Smooth muscle cell (in vitro differentiated cells): ENCODE measurements around the gene CTSW. TPM values are rescaled to one million over a fixed set of nuclear protein-coding genes. Genes with fewer than 3 reads are reported as not detected.

Source experiments
- DNase-seq: peaks from one replicate; lab custom pipeline; 2025; ENCODE audit not compliant: unreplicated experiment; lab: John Stamatoyannopoulos, UW
- H2AFZ ChIP-seq: fragments of 200-600 bp; sonication (generic); 2 replicates; pipeline ENCODE4 v1.6.0; 2016; ENCODE audit warnings: antibody characterized with exemption, low read depth, mild to moderate bottlenecking
- H3F3A ChIP-seq: fragments of 200-600 bp; sonication (generic); 2 replicates; pipeline ENCODE4 v1.6.0; 2017; ENCODE audit warnings: antibody characterized with exemption, low read depth
- H3K27ac ChIP-seq: fragments of 200-600 bp; sonication (generic); 2 replicates; pipeline ENCODE4 v1.5.1; 2016; ENCODE audit warnings: low read depth, mild to moderate bottlenecking
- H3K27me3 ChIP-seq: fragments of 200-600 bp; sonication (generic); 2 replicates; pipeline ENCODE4 v1.6.1; 2016; ENCODE audit warnings: low read depth, mild to moderate bottlenecking
- H3K36me3 ChIP-seq: fragments of 200-600 bp; sonication (generic); 2 replicates; pipeline ENCODE4 v1.5.1; 2016; ENCODE audit warnings: low read depth
- H3K4me1 ChIP-seq: fragments of 200-600 bp; sonication (generic); 2 replicates; pipeline ENCODE4 v1.5.1; 2016; ENCODE audit warnings: low read depth
- H3K4me2 ChIP-seq: fragments of 200-600 bp; sonication (generic); 2 replicates; pipeline ENCODE4 v1.6.0; 2016; ENCODE audit warnings: mild to moderate bottlenecking
- H3K4me3 ChIP-seq: fragments of 200-600 bp; sonication (generic); 2 replicates; pipeline ENCODE4 v1.5.1; 2016; ENCODE audit warnings: mild to moderate bottlenecking
- H3K79me2 ChIP-seq: fragments of 200-600 bp; sonication (generic); 2 replicates; pipeline ENCODE4 v1.6.0; 2016; ENCODE audit warnings: low read depth, mild to moderate bottlenecking
- H3K9ac ChIP-seq: fragments of 200-600 bp; sonication (generic); 2 replicates; pipeline ENCODE4 v1.6.0; 2016; ENCODE audit warnings: low read depth
- H3K9me3 ChIP-seq: fragments of 200-600 bp; sonication (generic); replicated peaks from 2 replicates; pipeline ENCODE4 v1.5.1; 2016; ENCODE audit warnings: low read depth
- H4K20me1 ChIP-seq: fragments of 200-600 bp; sonication (generic); 2 replicates; pipeline ENCODE4 v1.6.0; 2016; ENCODE audit warnings: low read depth
- CTCF ChIP-seq: fragments of 200-600 bp; sonication (generic); IDR thresholded peaks from 2 replicates; pipeline ENCODE4 v1.5.1; 2017; ENCODE audit warnings: borderline replicate concordance, mild to moderate bottlenecking, antibody characterized with exemption; ENCODE audit not compliant: insufficient read depth, poor library complexity, severe bottlenecking
- WGBS: methylation state at CpG from one replicate; pipeline ENCODE4 v1.1.7; 2016; ENCODE audit warnings: low lambda C conversion rate; 5-methylcytosine and 5-hydroxymethylcytosine counted together
- polyA plus RNA-seq: library from polyadenylated mRNA; unstranded; fragments of >200 nt; fragmentation: Nextera tagmentation; extraction: Ambion mirVana; gene quantifications from 2 replicates; pipeline ENCODE4 v1.2.1, GENCODE V29; 2016
- total RNA-seq: library from RNA; depleted of rRNA; stranded (reverse); fragments of >200 nt; gene quantifications from 2 replicates; pipeline ENCODE4 v1.2.3, GENCODE V29; 2014

CTSW gene
- total and polyA plus RNA-seq, 2 experiments from 2014 or later = not detected

DNA sequence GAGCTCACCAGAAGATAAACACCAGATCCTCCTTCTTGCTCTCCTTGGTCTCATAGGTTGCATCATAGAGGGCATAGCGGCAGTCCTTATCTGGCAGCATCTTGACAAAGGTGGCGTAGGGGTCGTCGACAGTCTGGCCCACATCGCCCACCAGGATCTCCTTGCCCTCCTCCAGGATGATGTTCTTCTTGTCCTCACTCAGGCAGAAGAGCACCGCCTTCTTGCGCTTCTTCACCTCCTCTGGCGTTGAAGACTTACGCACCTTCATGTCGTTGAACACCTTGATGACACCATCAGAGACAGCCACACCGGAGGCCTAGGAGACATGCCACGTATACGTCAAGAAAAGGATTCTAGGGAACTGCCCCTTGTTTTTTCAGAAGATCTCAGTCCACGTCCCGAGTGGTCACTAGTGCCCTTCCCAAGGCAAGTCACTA lies 23.7 kb upstream of the CTSW start:
- Histone ChIP-seq H3K36me3 (peaks cover 10% of the 10 kb centered on the region), H3K9ac (peak overlapping the region; percentile 84), H3K4me1 (peaks cover 8% of the 10 kb centered on the region), H3K9me3 (no peaks in the 10 kb centered on the region), H2AFZ (no peak overlapping the region), H3K4me3 (peak overlapping the region; percentile 96), H3K79me2 (peaks cover 53% of the 10 kb centered on the region), H4K20me1 (peaks cover 70% of the 10 kb centered on the region), H3K27ac (peak overlapping the region; percentile 66), H3K27me3 (no peaks in the 10 kb centered on the region), H3F3A (peaks cover 46% of the 10 kb centered on the region), H3K4me2 (peak overlapping the region; percentile 96)
- 88% methylated on average over 15 of the region's 15 CpGs for WGBS
- DNase-seq = no peak
- no peak for TF ChIP-seq CTCF

GRCh38 chr11:65856689-65857499 lies 22.7 kb upstream of the CTSW start:
- peaks cover 50% of the 10 kb centered on the region for H3F3A ChIP-seq
- H2AFZ ChIP-seq = no peak overlapping the region
- H3K9ac ChIP-seq = peak overlapping the region; percentile 84
- H3K4me2 ChIP-seq = peak overlapping the region; percentile 96
- peak overlapping the region; percentile 96 for H3K4me3 ChIP-seq
- peaks cover 10% of the 10 kb centered on the region for H3K36me3 ChIP-seq
- H3K9me3 ChIP-seq = no peaks in the 10 kb centered on the region
- 2% methylated on average over 48 of the region's 57 CpGs for WGBS
- H3K27ac ChIP-seq = peak overlapping the region; percentile 66
- no peak for TF ChIP-seq CTCF
- peaks cover 15% of the 10 kb centered on the region for H3K4me1 ChIP-seq
- DNase-seq = peak; percentile 52
- H3K27me3 ChIP-seq = no peaks in the 10 kb centered on the region
- peaks cover 60% of the 10 kb centered on the region for H4K20me1 ChIP-seq
- peaks cover 63% of the 10 kb centered on the region for H3K79me2 ChIP-seq

DNA sequence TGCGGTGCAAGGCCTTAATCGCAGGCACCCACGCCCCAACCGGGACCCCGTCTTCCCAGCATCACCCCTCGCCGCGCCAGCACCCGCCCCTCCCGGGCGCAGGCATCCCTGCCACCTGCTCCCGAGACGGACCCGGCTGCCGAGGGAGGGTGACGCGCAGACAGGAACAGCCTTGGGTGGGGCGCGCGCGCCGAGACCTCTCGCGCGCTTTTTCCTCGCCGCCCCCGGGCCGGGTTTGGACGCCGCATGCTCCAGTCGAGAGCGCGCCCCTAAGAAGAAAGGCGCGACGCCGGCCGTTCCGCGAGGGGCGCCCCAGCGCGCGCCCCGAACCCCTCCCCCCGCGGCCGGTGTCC lies 22.2 kb upstream of the CTSW start:
- no peak for TF ChIP-seq CTCF
- WGBS = 0% methylated on average over 27 of the region's 49 CpGs
- peaks cover 54% of the 10 kb centered on the region for H4K20me1 ChIP-seq
- peaks cover 50% of the 10 kb centered on the region for H3F3A ChIP-seq
- H3K79me2 ChIP-seq = peaks cover 69% of the 10 kb centered on the region
- H3K27ac ChIP-seq = peak overlapping the region; percentile 66
- H3K36me3 ChIP-seq = peaks cover 10% of the 10 kb centered on the region
- DNase-seq = no peak
- H3K4me2 ChIP-seq = peak overlapping the region; percentile 96
- peak overlapping the region; percentile 84 for H3K9ac ChIP-seq
- H3K9me3 ChIP-seq = no peaks in the 10 kb centered on the region
- H3K4me1 ChIP-seq = peaks cover 16% of the 10 kb centered on the region
- H3K4me3 ChIP-seq = peak overlapping the region; percentile 96
- H3K27me3 ChIP-seq = no peaks in the 10 kb centered on the region
- H2AFZ ChIP-seq = no peak overlapping the region
